Measurements from ENCODE around the gene MYH14.

The MYH14 gene

GRCh38 chr19:50203281-50204080, at the start of gene MYH14:
Gene MYH14, plus strand, starts transcription at chr19:50203622. Its CDS starts 6,744 bp downstream, at chr19:50210366.
- peak; percentile 90 for DNase-seq

DNA sequence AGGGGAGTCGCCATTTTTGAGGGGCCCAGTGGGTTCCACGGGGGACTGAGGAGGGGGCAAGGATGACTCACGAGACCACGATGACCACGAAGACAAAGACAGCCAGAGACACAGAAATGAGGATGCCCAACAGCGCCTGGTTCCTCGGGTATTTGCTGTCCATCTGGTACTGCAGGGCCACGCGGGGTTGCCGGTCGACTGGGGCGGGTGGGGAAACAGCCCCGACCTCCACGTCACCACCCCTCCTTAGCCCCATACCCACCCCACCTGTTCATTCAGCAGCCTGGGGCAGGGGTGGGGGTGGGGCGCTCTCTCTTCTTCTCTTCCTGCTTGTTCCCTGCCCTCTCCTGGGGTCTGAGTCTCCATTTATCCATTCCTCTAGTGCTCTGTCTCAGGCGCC, 48.9 kb upstream of the MYH14 start:
- no peak for DNase-seq

DNA sequence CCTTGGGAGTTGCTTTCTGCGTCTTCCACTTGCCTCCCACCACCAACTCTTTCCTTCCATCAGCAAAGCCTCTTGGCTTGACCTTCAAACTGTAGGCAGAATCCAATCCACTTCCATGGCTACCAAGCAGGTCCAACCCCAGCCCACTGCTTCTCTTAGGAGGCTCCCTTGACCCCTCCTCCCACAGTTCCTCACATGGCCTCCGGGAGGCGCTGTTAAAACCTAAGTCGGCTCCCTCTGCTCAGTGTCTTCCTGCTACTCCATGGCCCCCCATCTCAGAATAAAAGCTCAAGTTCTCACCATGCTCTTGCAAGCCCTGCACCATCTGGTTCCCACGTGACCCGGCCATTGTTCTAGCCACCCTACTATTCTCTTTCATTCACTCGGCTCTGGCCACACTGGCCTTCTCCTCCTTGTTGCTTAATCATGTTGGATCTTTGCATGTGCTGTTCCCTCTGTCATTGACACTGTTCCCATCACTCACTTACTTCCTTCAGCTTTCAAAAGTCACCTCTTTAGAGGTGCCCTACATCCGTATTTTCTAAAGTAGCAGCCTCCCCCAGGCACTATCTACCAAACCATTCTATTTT, 47.8 kb upstream of the MYH14 start:
- DNase-seq = no peak

- no peak for DNase-seq
Measured at GRCh38 chr19:50158577-50158976, 44.8 kb upstream of the MYH14 start.

GRCh38 chr19:50159078-50159477, 44.3 kb upstream of the MYH14 start:
- no peak for DNase-seq

DNA sequence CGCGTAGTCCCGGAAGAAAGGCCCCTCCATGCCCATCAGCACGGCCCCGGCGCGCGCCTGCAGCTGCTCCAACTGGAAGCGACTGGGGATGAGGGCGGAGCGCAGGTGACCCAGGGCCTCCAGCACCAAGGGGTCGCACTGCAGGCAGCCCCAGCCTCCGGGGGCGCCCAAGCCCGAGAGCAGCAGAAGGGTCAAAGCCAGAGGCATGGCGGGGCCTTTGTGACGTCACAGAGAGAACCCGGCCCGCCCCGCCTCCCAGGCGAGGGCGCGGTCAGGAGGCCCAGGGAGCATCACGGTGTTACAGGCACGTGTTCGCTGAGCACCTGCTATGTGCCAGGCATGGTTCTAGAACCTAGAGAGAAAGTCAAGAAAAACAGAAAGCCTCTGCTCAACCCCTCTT, 40.4 kb upstream of the MYH14 start, which contains the start of gene IZUMO2:
Gene IZUMO2 (minus strand): TSS at position 294 of the 400 bp plus-strand sequence. CDS start 87 bp downstream, at position 207.
- no peak for DNase-seq

GRCh38 chr19:50167314-50167721, 36.1 kb upstream of the MYH14 start:
- peak; percentile 66 for DNase-seq

DNA sequence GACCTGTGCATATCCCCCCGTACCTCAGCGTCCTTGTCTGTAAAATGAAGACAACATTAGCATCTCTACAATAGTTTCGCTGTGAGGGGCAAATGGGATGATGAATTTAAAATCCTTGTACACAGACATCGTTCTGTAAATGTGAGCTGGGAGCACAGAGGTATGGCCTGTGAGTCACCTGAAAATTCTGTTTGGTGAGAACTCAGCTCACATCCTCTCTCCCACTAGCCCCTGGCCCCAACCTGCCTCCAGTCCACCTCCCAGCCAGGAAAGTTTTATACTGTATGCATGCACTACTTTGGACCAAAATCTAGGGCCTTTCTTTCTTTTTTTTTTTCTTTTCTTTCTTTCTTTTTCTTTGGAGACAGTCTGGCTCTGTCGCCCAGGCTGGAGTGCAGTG, 31.7 kb upstream of the MYH14 start:
- DNase-seq = no peak

DNA sequence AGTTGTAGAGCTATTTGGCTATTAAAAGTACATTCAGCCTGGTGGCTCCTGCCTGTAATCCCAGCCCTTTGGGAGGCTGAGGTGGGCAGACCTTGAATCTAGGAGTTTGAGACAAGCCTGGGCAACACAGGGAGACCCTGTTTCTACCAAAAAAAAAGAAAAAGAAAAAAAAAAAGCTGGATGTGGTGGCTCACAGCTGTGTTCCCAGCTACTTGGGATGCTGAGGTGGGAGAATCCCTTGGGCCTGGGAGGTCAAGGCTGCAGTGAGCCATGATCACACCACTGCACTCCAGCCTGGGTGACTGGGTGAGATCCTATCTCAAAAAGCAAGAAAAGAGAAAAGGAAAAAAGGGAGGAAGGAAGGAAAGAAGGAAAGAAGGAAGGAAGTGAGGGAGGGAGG, 30.7 kb upstream of the MYH14 start:
- DNase-seq = no peak

GRCh38 chr19:50173127-50173526, 30.3 kb upstream of the MYH14 start:
- no peak for DNase-seq

GRCh38 chr19:50174100-50174793, 29.2 kb upstream of the MYH14 start:
- DNase-seq = no peak

DNA sequence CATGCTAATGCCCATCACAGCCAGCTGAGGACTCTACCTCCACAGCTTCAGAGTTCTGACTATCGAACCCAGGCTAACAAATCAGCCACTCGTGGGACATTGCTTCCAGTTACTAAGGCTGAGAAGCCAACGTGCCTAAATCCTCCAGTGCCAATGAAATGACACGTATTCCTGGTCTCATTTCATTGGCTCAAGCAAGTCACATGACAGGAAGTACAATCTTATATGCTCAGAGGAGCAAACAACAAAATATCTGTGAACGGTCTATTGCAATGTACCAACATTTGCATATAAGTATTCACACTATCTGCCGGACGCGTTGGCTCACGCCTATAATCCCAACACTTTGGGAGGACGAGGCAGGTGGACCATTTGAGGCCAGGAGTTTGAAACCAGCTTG, 27.5 kb upstream of the MYH14 start:
- no peak for DNase-seq

GRCh38 chr19:50176775-50177174, 26.6 kb upstream of the MYH14 start:
- DNase-seq = no peak

GRCh38 chr19:50178320-50178719, 25.1 kb upstream of the MYH14 start:
- DNase-seq = no peak

GRCh38 chr19:50178859-50179537, 24.4 kb upstream of the MYH14 start:
- peak; percentile 27 for DNase-seq

- no peak for DNase-seq
Measured at GRCh38 chr19:50181121-50181520, 22.3 kb upstream of the MYH14 start.

DNA sequence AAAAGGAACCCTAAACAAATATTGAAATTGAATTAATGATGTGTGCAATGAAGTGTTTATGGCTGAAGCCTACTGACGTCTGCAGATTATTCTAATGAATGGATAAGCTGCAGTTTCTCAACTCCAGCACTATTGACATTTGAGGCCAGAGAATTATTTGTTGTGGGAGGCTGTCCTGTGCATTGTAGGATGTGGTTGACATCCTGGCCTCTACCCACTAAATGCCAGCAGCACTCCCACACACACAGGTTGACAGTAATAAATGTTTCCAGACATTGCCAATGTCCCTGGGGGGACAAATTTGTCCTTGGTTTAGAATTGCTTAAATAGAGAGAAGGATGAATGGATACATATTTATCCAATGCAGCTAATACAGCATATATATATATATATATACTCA, 19.2 kb upstream of the MYH14 start:
- no peak for DNase-seq

- no peak for DNase-seq
Measured at GRCh38 chr19:50187937-50188336, 15.5 kb upstream of the MYH14 start.

- no peak for DNase-seq
Measured at GRCh38 chr19:50189331-50189730, 14.1 kb upstream of the MYH14 start.

- no peak for DNase-seq
Measured at GRCh38 chr19:50190439-50190891, 13.0 kb upstream of the MYH14 start.

DNA sequence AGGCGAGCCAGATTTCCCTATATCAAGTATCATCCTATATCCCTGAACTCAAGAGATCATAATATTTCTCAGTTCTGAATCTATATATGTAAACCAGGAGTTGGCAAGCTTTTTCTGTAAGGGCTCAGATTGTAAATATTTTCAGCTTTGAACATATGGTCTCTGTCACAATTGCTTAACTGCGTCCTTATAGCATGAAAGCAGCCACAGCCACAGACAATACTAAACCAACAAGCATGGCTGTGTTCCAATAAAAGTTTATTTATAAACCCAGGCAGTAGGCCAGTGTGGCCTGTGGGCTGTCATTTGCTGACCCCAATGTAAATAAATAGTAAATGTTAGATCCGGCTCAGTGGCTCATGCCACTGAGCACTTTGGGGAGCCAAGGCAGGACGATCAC, 12.2 kb upstream of the MYH14 start:
- DNase-seq = peak; percentile 47

DNA sequence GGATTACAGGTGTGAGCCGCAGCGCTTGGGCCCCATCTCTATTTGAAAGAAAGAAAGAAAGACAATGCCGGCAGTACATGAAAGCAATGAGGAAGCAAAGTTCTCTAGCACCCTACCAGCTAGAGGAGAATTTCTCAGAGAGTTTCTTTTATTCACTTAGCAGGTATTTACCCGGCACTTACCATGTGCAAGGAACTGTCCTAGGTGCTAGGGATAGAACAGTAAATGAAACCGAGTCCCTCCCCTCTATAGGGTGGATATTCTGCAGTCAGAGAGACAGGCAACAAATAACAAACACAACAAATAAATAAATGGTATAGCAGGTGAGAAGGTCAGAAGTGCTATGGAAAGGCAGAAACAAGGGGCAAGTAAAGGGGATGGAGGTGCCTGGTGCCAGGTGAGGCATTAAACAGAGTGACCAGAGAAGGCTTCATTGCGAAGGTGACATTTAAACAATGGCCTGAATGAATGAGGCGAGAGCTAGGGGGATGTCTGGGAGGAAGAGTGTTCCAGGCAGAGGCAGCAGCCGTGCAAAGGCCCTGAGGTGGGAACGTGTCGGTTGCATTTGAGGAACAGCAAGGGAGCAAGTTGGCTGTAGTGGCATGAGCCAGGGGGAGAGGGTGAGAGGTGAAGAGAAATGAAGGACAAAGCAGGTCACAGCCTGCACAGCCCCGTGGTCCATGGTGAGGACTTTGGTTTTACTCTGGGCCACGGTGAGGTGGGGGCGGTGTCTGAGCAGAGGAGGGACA, 10.8 kb upstream of the MYH14 start:
- no peak for DNase-seq
